BE2C (cell line): ENCODE data around the gene ZSWIM7. TPM values are rescaled to one million over a fixed set of nuclear protein-coding genes. Genes with fewer than 3 reads are reported as not detected.
A peak's percentile ranks its signal among the peaks of the same experiment; 100 is the strongest.

ENCODE experiments used
- DNase-seq: peaks from one replicate; pipeline ENCODE4 v3.0.0-alpha.2; 2020
- H3K27me3 ChIP-seq: fragments of 250-450 bp; sonication (Bioruptor Pico); 2 replicates; pipeline ENCODE4 v1.5.1; 2020; ENCODE audit warnings: mild to moderate bottlenecking
- H3K36me3 ChIP-seq: fragments of 250-450 bp; sonication (Bioruptor Pico); 2 replicates; pipeline ENCODE4 v1.5.1; 2020; ENCODE audit warnings: mild to moderate bottlenecking
- H3K4me1 ChIP-seq: fragments of 250-450 bp; sonication (Bioruptor Pico); 2 replicates; pipeline ENCODE4 v1.5.1; 2020
- H3K4me3 ChIP-seq: 2 replicates; pipeline ENCODE4 v1.5.1; 2011; ENCODE audit warnings: low read depth, low read length
- H3K9me3 ChIP-seq: fragments of 250-450 bp; sonication (Bioruptor Pico); 2 replicates; pipeline ENCODE4 v1.5.1; 2020
- polyA plus RNA-seq: library from polyadenylated mRNA; unstranded; fragments of >200 nt; gene quantifications from one replicate; pipeline ENCODE4 v1.2.1, GENCODE V29; 2012; ENCODE audit warnings: low read depth, missing spikeins; ENCODE audit not compliant: insufficient read length, insufficient read depth
- TF ChIP-seq, protein P1 (sequence below): IDR thresholded peaks from 2 replicates; pipeline ENCODE4 v1.5.1; 2012; ENCODE audit warnings: mild to moderate bottlenecking, low read depth, low read length

ZSWIM7 gene, protein sequence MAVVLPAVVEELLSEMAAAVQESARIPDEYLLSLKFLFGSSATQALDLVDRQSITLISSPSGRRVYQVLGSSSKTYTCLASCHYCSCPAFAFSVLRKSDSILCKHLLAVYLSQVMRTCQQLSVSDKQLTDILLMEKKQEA
- 39.6 TPM for polyA plus RNA-seq

DNA sequence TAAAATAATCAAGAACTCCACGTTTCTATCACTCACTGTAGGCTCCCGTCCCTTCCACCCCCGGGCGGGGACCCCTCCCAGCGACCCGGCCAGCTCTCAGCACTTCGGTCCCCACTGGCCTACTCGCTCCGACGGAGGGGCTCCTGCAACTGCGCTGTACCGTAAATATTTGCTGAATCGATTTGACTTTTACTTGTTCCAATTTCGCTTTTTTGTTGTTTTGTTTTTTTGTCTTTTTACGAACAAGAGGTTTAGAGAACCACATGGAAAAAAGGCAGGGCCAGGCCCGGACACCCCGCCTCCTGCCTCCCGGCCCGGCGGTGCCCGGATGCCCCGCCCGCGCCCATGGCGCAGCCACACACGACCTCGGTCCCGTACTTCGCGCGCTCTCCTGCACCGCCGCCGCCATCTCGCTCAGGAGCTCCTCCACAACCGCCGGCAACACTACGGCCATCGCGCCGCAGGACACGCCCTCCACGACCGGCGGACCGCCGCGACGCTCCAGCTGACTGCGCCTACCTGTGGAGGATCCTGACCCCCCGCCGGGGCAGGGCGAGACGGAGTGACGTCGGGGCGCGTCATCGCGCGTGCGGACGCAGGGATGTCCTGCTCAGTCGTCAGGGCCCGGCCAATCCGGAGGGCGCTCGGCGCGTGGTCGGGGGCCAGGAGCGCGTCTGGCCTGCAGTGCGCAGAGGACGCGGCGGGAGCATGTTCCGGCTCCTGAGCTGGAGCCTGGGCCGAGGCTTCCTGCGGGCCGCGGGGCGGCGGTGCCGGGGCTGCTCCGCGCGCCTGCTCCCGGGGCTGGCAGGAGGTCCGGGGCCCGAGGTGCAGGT lies at the start of gene ZSWIM7, which contains the start of gene TTC19:
Gene ZSWIM7 (minus strand): TSS at position 564 of the 833 bp plus-strand sequence. CDS start 110 bp downstream, at position 454.
Gene TTC19 (plus strand): TSS at position 684 of the 833 bp plus-strand sequence. CDS start 25 bp downstream, at position 709.
- Histone ChIP-seq H3K27me3 (no peaks in the 10 kb centered on the region), H3K4me3 (peak within 1 kb of the TSS; percentile 83), H3K9me3 (no peaks in the 10 kb centered on the region), H3K36me3 (peaks cover 29% of the 10 kb centered on the region), H3K4me1 (no peaks in the 10 kb centered on the region)
- TF ChIP-seq, protein P1, sequence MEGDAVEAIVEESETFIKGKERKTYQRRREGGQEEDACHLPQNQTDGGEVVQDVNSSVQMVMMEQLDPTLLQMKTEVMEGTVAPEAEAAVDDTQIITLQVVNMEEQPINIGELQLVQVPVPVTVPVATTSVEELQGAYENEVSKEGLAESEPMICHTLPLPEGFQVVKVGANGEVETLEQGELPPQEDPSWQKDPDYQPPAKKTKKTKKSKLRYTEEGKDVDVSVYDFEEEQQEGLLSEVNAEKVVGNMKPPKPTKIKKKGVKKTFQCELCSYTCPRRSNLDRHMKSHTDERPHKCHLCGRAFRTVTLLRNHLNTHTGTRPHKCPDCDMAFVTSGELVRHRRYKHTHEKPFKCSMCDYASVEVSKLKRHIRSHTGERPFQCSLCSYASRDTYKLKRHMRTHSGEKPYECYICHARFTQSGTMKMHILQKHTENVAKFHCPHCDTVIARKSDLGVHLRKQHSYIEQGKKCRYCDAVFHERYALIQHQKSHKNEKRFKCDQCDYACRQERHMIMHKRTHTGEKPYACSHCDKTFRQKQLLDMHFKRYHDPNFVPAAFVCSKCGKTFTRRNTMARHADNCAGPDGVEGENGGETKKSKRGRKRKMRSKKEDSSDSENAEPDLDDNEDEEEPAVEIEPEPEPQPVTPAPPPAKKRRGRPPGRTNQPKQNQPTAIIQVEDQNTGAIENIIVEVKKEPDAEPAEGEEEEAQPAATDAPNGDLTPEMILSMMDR: no peak
- DNase-seq: peak; percentile 91

DNA sequence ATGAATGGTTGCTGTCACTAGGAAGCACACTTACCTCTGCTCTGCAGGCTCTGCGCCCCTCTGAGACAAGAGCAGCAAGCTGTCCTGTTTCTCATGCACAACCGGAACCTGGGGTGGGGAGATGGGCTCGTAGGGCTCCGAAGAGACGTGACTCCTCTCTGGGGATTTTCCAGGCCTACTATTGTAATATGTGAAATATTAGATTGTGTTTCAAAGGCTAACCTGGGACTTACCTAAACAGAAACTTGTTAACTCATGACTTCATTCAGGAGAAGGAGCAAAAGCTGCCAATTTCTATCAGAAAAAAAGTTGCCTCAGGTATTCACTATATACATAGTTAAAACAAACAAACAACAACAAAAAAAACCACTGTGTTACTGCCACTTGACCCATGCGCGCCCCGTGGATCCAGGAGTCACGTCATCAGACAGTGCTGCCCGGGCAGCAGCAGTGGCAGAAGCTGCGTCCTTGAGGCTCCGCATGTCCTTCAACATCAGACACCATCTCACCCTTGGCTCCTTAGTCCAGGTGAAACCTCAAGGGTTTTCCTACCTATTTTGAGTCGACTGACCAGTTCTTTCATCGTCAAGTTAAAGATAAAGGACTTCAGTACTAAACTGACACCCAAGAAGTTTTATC lies 49.4 kb upstream of the ZSWIM7 start:
- H3K27me3 ChIP-seq: no peaks in the 10 kb centered on the region
- no peak overlapping the region for H3K4me3 ChIP-seq
- H3K9me3 ChIP-seq: no peaks in the 10 kb centered on the region
- H3K36me3 ChIP-seq: peaks cover 13% of the 10 kb centered on the region
- TF ChIP-seq, protein P1: no peak
- no peaks in the 10 kb centered on the region for H3K4me1 ChIP-seq
- no peak for DNase-seq

DNA sequence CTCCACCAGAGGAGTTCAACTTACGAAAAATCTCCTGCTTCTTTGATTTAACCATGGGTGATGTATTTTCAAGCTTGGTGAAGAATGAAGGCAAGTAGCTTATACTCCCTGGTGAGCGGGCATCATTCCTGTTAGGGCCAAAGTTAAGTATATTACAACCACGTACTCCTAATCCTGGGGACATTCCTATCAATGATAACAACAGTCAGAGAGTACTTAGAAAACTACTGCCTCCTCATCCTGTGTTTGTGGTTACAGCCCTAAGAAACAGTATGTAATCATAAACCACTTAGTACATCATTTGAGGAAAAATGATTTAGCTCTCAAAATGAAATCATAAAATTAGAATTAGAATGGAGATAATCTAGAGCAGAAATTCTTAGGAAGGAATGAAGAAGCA lies 47.5 kb upstream of the ZSWIM7 start:
- Histone ChIP-seq H3K27me3 (no peaks in the 10 kb centered on the region), H3K36me3 (peaks cover 13% of the 10 kb centered on the region), H3K4me1 (no peaks in the 10 kb centered on the region), H3K9me3 (no peaks in the 10 kb centered on the region), H3K4me3 (no peak overlapping the region)
- TF ChIP-seq, protein P1: no peak
- DNase-seq: no peak

DNA sequence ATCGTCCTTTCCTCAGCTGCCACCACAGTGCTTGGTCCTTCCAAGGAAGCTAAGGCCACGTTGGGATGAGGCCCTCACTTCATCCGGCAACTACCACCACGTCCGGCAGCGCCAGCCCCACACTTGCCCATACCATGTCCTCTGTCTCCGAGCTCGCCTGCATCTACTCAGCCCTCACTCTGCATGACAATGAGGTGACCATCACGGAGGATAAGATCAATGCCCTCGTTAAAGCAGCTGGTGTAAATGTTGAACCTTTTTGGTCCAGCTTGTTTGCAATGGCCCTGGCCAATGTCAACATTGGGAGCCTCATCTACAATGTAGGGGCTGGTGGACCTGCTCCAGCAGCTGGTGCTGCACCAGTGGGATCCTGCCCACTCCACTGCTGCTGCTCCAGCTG lies 45.0 kb upstream of the ZSWIM7 start:
- H3K36me3 ChIP-seq: peaks cover 15% of the 10 kb centered on the region
- DNase-seq: no peak
- no peaks in the 10 kb centered on the region for H3K9me3 ChIP-seq
- no peaks in the 10 kb centered on the region for H3K4me1 ChIP-seq
- TF ChIP-seq, protein P1: no peak
- no peak overlapping the region for H3K4me3 ChIP-seq
- H3K27me3 ChIP-seq: no peaks in the 10 kb centered on the region

DNA sequence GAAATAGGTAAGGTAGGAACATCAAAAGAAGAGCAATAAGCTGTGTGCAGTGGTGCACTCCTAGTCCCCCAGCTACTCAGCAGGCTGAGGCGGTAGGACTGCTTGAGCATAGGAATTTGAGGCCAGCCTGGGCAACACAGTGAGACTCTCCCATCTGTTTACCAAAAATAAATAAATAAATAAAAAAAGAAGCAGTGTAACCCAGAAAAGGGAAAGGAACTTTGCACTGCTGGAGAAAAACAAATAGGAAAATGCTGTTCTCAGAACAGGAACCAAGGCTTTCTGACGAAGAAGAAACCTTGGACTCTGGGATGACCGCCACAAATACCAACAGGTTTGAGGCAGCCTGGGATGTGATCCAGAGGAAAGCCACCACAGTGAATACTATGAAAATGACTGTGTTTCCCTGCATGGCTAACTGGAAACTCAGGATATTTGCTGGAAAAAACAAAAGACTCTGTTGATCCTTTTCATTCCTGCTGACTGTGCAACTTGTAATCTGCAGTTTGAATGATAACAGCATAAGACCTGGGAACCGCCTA lies 41.3 kb upstream of the ZSWIM7 start:
- no peaks in the 10 kb centered on the region for H3K9me3 ChIP-seq
- H3K4me3 ChIP-seq: no peak overlapping the region
- DNase-seq: no peak
- H3K36me3 ChIP-seq: peaks cover 18% of the 10 kb centered on the region
- H3K27me3 ChIP-seq: no peaks in the 10 kb centered on the region
- TF ChIP-seq, protein P1: no peak
- no peaks in the 10 kb centered on the region for H3K4me1 ChIP-seq
